Peyer's patch (tissue), 4 donors: ENCODE results near the gene AKAP6.

Experiments used
- CTCF ChIP-seq, 6 experiments: fragments of 450-650 bp in 4 of 6; fragments of 200-600 bp in 2 of 6; sonication (generic) in 1 of 6; IDR thresholded peaks; one replicate each; pipeline ENCODE4 v1.5.1; 2017 to 2019; ENCODE audit warnings: antibody characterized with exemption in 6 of 6, mild to moderate bottlenecking in 3 of 6, moderate library complexity in 1 of 6
- POLR2A ChIP-seq, 2 donors: fragments of 450-650 bp; IDR thresholded peaks; one replicate each; pipeline ENCODE4 v1.5.1; 2017; ENCODE audit warnings: antibody characterized with exemption in 2 of 2, mild to moderate bottlenecking in 2 of 2, moderate library complexity in 2 of 2

GRCh38 chr14:32329690-32330285 lies 690 bp downstream of the AKAP6 start:
- no peak for TF ChIP-seq CTCF (IDR thresholded peaks at IDR 0.05)
- no peak for TF ChIP-seq POLR2A (IDR thresholded peaks at IDR 0.05)
